Left lung (tissue), 10 donors: ENCODE data around the gene SLC39A1. TPM values are rescaled to one million over a fixed set of nuclear protein-coding genes. Genes with fewer than 3 reads are reported as not detected.

ENCODE experiments used
- ATAC-seq: fragments of 200-7000 bp; cut with Tn5 transposase; one replicate; pipeline ENCODE4 v1.9.1; 2020; ENCODE audit warnings: moderate library complexity
- DNase-seq, 4 donors: peaks; one replicate each; pipeline ENCODE4 v3.0.0-alpha.2; 2013 to 2020
- H3K27ac ChIP-seq, 2 donors: fragments of 200-600 bp; sonication (generic) in 1 of 2; one replicate each; pipeline versions ENCODE4 v1.5.0 to v1.8.0; 2020 to 2021
- H3K27me3 ChIP-seq, 2 donors: fragments of 200-600 bp; sonication (generic) in 1 of 2; one replicate each; pipeline versions ENCODE4 v1.5.0 to v1.8.0; 2020 to 2021
- H3K36me3 ChIP-seq, 2 donors: fragments of 200-600 bp; sonication (generic) in 1 of 2; one replicate each; pipeline versions ENCODE4 v1.5.0 to v1.8.0; 2020 to 2021
- H3K4me1 ChIP-seq, 2 donors: fragments of 200-600 bp; one replicate each; pipeline ENCODE4 v1.8.0; 2021
- H3K4me3 ChIP-seq, 2 donors: fragments of 200-600 bp; sonication (generic) in 1 of 2; one replicate each; pipeline versions ENCODE4 v1.5.0 to v1.8.0; 2020 to 2021; ENCODE audit warnings: mild to moderate bottlenecking in 1 of 2
- H3K9me3 ChIP-seq, 2 donors: fragments of 200-600 bp; sonication (generic) in 1 of 2; one replicate each; pipeline versions ENCODE4 v1.5.0 to v1.8.0; 2020 to 2021
- intact Hi-C, 2 donors: fragments of 100-400 bp; cut with DNase I; formaldehyde crosslinking; loops; one replicate each; pipeline versions ENCODE4 v1.11.2 to v1.14.2; 2022
- polyA plus RNA-seq, 6 donors: library from polyadenylated mRNA; unstranded; fragments of 120-200 nt; gene quantifications; one replicate each; pipeline ENCODE4 v1.2.1, GENCODE V29; 2013; ENCODE audit not compliant: insufficient read length in 6 of 6
- total RNA-seq, 2 donors: library from RNA; stranded (reverse); fragmentation: NEBNext Ultra II Directional; extraction: Animal tissue kit (Norgen Biotek cat#: 25700); gene quantifications; one replicate each; pipeline ENCODE4 v1.2.1, GENCODE V29; 2021
- TF ChIP-seq, protein P1 (sequence below), 2 donors: fragments of 200-600 bp; sonication (generic) in 1 of 2; IDR thresholded peaks; one replicate each; pipeline versions ENCODE4 v1.5.0 to v1.8.0; 2021; ENCODE audit warnings: antibody characterized with exemption in 2 of 2
- donor health status: DM: no; HTN: yes; CAD: no.
- donor health status: DM: no; HTN: no; CAD: no.

The SLC39A1 gene
- total and polyA plus RNA-seq, 8 donors: 59.1 to 185 (median 64.0) TPM

DNA sequence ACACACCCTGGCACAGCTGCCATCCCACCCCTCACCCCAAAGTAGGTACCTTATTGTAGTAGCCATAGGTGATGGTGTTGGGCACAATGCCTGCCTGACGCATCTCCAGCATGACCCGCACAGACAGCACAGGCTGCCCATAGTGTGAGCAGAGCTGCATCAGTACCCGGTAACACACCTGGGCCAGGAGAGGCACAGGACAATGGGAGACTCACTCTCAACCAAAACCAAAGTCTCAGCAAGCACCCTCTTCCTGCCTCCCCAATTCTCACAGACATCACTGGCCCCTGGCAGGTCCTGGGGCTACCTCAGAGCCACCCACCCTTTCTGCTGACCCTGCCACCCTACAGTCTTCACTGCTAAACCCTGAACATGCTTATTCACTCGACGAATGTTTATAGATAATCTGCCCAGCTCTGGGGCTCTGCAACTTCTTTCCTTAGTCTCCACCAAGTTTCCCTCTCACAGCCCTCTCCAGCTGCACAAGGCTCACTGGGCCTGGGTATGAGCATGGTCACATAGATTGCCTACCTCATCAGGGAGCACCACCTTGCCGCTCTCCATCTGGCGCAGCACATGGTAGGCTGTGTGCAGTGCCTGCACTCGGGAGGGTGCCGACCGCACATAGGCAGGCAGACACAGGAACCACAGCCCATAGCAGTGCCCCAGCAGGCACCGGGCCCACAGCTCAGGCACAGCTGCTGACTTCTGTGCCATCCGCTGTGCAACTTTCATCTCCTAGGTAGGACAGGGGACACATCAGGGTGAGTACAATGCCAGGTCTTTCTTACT lies 27.1 kb downstream of the SLC39A1 start:
- Histone ChIP-seq H3K9me3 (no peaks in the 10 kb centered on the region), H3K36me3 (peaks cover 0 to 100% of the 10 kb centered on the region in 2 donors), H3K27ac (no peak overlapping the region), H3K4me3 (no peak overlapping the region), H3K4me1 (peaks cover 0 to 3% of the 10 kb centered on the region in 2 donors), H3K27me3 (no peaks in the 10 kb centered on the region)
- ATAC-seq (no peak), DNase-seq (peak in 1 of 4 donors; percentile 11)
- TF ChIP-seq, protein P1, sequence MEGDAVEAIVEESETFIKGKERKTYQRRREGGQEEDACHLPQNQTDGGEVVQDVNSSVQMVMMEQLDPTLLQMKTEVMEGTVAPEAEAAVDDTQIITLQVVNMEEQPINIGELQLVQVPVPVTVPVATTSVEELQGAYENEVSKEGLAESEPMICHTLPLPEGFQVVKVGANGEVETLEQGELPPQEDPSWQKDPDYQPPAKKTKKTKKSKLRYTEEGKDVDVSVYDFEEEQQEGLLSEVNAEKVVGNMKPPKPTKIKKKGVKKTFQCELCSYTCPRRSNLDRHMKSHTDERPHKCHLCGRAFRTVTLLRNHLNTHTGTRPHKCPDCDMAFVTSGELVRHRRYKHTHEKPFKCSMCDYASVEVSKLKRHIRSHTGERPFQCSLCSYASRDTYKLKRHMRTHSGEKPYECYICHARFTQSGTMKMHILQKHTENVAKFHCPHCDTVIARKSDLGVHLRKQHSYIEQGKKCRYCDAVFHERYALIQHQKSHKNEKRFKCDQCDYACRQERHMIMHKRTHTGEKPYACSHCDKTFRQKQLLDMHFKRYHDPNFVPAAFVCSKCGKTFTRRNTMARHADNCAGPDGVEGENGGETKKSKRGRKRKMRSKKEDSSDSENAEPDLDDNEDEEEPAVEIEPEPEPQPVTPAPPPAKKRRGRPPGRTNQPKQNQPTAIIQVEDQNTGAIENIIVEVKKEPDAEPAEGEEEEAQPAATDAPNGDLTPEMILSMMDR (IDR thresholded peaks at IDR 0.05): no peak
- intact Hi-C loops: no loop called here

GRCh38 chr1:153934746-153935145 lies 28.6 kb downstream of the SLC39A1 start:
- DNase-seq (peak in 1 of 4 donors; percentile 12), ATAC-seq (no peak)
- intact Hi-C loops: no loop called here
- H3K4me3 ChIP-seq: no peak overlapping the region
- H3K27me3 ChIP-seq: no peaks in the 10 kb centered on the region
- TF ChIP-seq, protein P1 (IDR thresholded peaks at IDR 0.05): no peak
- H3K9me3 ChIP-seq: no peaks in the 10 kb centered on the region
- no peak overlapping the region for H3K27ac ChIP-seq
- peaks cover 0 to under 1% of the 10 kb centered on the region in 2 donors for H3K4me1 ChIP-seq
- H3K36me3 ChIP-seq: peaks cover 0 to 100% of the 10 kb centered on the region in 2 donors

GRCh38 chr1:153933955-153934354 lies 29.4 kb downstream of the SLC39A1 start:
- Histone ChIP-seq H3K4me1 (peaks cover 0 to 3% of the 10 kb centered on the region in 2 donors), H3K27ac (no peak overlapping the region), H3K36me3 (peaks cover 0 to 100% of the 10 kb centered on the region in 2 donors), H3K4me3 (no peak overlapping the region), H3K9me3 (no peaks in the 10 kb centered on the region), H3K27me3 (no peaks in the 10 kb centered on the region)
- DNase-seq (no peak), ATAC-seq (no peak)
- intact Hi-C loops: no loop called here
- TF ChIP-seq, protein P1 (IDR thresholded peaks at IDR 0.05): no peak

DNA sequence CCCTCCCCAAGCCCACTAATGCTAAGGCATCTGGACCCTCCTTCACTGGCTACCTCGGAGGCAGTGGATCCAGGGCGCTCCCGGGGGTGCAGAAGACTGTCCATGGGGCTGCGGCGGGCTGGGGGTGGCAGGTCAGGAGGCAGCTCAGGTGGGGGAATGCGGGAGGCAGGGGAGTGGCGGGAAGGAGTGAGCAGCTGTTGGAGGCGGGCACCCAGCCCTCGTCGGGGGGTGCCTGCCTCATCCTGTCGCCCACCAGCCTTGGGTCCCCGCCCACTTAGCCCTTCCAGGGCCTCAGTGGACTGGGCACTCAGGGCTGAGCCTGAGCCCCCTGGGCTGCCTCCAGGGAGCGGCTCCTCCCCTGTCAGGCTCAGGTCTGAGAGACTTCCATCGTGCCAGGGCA lies 29.9 kb downstream of the SLC39A1 start:
- DNase-seq (no peak), ATAC-seq (no peak)
- Histone ChIP-seq H3K36me3 (peaks cover 0 to 97% of the 10 kb centered on the region in 2 donors), H3K9me3 (no peaks in the 10 kb centered on the region), H3K27me3 (no peaks in the 10 kb centered on the region), H3K4me1 (peaks cover 0 to 7% of the 10 kb centered on the region in 2 donors), H3K27ac (no peak overlapping the region), H3K4me3 (no peak overlapping the region)
- intact Hi-C loops: no loop called here
- TF ChIP-seq, protein P1 (IDR thresholded peaks at IDR 0.05): no peak
